ENCODE measurements around the gene ELP1.

The ELP1 gene

GRCh38 chr9:108884701-108885100 lies 49.2 kb downstream of the ELP1 start:
- Histone ChIP-seq H3K27ac (no peak overlapping the region), H3K4me3 (no peak overlapping the region)
- DNase-seq (ENCODE audit: low spot score), result no peak
- no peak for TF ChIP-seq CTCF (IDR thresholded peaks at IDR 0.05)

GRCh38 chr9:108883085-108883484 lies 50.8 kb downstream of the ELP1 start:
- Histone ChIP-seq H3K27ac (no peak overlapping the region), H3K4me3 (no peak overlapping the region)
- no peak for TF ChIP-seq CTCF (IDR thresholded peaks at IDR 0.05)
- DNase-seq (ENCODE audit: low spot score), result no peak

- DNase-seq (ENCODE audit: low spot score), result no peak
- Histone ChIP-seq H3K27ac (no peak overlapping the region), H3K4me3 (no peak overlapping the region)
- TF ChIP-seq CTCF (IDR thresholded peaks at IDR 0.05), result no peak
These were observed 51.7 kb downstream of the ELP1 start for GRCh38 chr9:108882052-108882888.

- H3K4me3 ChIP-seq, result no peak overlapping the region
- no peak for TF ChIP-seq CTCF (IDR thresholded peaks at IDR 0.05)
- DNase-seq (ENCODE audit: low spot score), result no peak
- H3K27ac ChIP-seq, result no peak overlapping the region
These were observed 53.1 kb downstream of the ELP1 start for GRCh38 chr9:108880738-108881316.

GRCh38 chr9:108877524-108877923 lies 56.4 kb downstream of the ELP1 start:
- Histone ChIP-seq H3K4me3 (no peak overlapping the region), H3K27ac (no peak overlapping the region)
- TF ChIP-seq CTCF (IDR thresholded peaks at IDR 0.05), result no peak
- DNase-seq (ENCODE audit: low spot score), result no peak

GRCh38 chr9:108876425-108876824 lies 57.5 kb downstream of the ELP1 start:
- DNase-seq (ENCODE audit: low spot score), result no peak
- TF ChIP-seq CTCF (IDR thresholded peaks at IDR 0.05), result no peak
- Histone ChIP-seq H3K4me3 (no peak overlapping the region), H3K27ac (no peak overlapping the region)
